Calu3 (cell line): ENCODE results near the gene ANKS3. TPM values are rescaled to one million over a fixed set of nuclear protein-coding genes. Genes with fewer than 3 reads are reported as not detected.

Experiments
- BruUV-seq: library from RNA; stranded (reverse); fragments of 400-500 nt; replicated peaks from 2 replicates; lab custom pipeline; 2021; lab: Mats Ljungman, UMichigan
- CTCF ChIA-PET: fragments of 300-600 bp; sonication (Branson Sonifier 250); formaldehyde crosslinking; loops from one replicate; lab custom pipeline; 2022; ENCODE audit warnings: antibody characterized with exemption; lab: Charles Lee
- DNase-seq: peaks from one replicate; pipeline ENCODE4 v3.0.0; 2022
- H3K27ac Mint-ChIP-seq: one replicate; pipeline ENCODE4 v1.8.0; 2022; ENCODE audit warnings: mixed read lengths; ENCODE audit not compliant: unreplicated experiment
- H3K27me3 Mint-ChIP-seq: one replicate; pipeline ENCODE4 v1.8.0; 2022; ENCODE audit warnings: mixed read lengths; ENCODE audit not compliant: unreplicated experiment
- H3K36me3 Mint-ChIP-seq: one replicate; pipeline ENCODE4 v1.8.0; 2022; ENCODE audit warnings: mild to moderate bottlenecking, moderate library complexity, mixed read lengths; ENCODE audit not compliant: insufficient read depth, unreplicated experiment
- H3K4me1 Mint-ChIP-seq: one replicate; pipeline ENCODE4 v1.8.0; 2022; ENCODE audit warnings: mild to moderate bottlenecking, low read depth, mixed read lengths; ENCODE audit not compliant: unreplicated experiment
- H3K4me3 Mint-ChIP-seq: one replicate; pipeline ENCODE4 v1.8.0; 2022; ENCODE audit warnings: mild to moderate bottlenecking, low read depth, moderate library complexity, mixed read lengths; ENCODE audit not compliant: unreplicated experiment
- H3K9me3 Mint-ChIP-seq: one replicate; pipeline ENCODE4 v1.8.0; 2022; ENCODE audit warnings: low read depth, mixed read lengths; ENCODE audit not compliant: unreplicated experiment
- CTCF ChIP-seq: fragments of 200-600 bp; IDR thresholded peaks from one replicate; pipeline ENCODE4 v1.8.0; 2022; ENCODE audit warnings: antibody characterized with exemption; ENCODE audit not compliant: unreplicated experiment
- intact Hi-C: fragments of 100-400 bp; cut with micrococcal nuclease; formaldehyde crosslinking; loops from one replicate; pipeline ENCODE4 v1.10.0; 2022; ENCODE audit not compliant: unreplicated experiment
- total RNA-seq: library from RNA; stranded (reverse); gene quantifications from 2 replicates; pipeline ENCODE4 v1.2.3, GENCODE V29; 2022

Gene ANKS3
- total RNA-seq, 1 experiment from 2014 or later = 46.9 TPM

GRCh38 chr16:4687416-4687815 is 46.7 kb downstream of the ANKS3 start:
- Mint-ChIP-seq H3K4me1 (peaks cover 8% of the 10 kb centered on the region), H3K4me3 (no peak overlapping the region), H3K27me3 (no peaks in the 10 kb centered on the region), H3K27ac (no peak overlapping the region), H3K36me3 (peaks cover 71% of the 10 kb centered on the region), H3K9me3 (no peaks in the 10 kb centered on the region)
- TF ChIP-seq CTCF = no peak
- intact Hi-C loops = no loop called here
- CTCF ChIA-PET = interaction anchor here (0.6 kb wide), 1 partner anchor 71 kb away, joined by 3 read pairs; no protein-coding TSS in a partner anchor
- no TSS peak for BruUV-seq
- DNase-seq = no peak

- Mint-ChIP-seq H3K4me1 (peaks cover 7% of the 10 kb centered on the region), H3K9me3 (no peaks in the 10 kb centered on the region), H3K36me3 (peaks cover 70% of the 10 kb centered on the region), H3K27me3 (no peaks in the 10 kb centered on the region), H3K27ac (no peak overlapping the region), H3K4me3 (no peak overlapping the region)
- no TSS peak for BruUV-seq
- no peak for DNase-seq
- CTCF ChIA-PET = no interaction called here
- intact Hi-C loops = no loop called here
- no peak for TF ChIP-seq CTCF
These were observed 47.4 kb downstream of the ANKS3 start for GRCh38 chr16:4686497-4687210.

GRCh38 chr16:4685776-4686496 is 48.1 kb downstream of the ANKS3 start:
- Mint-ChIP-seq H3K36me3 (peaks cover 70% of the 10 kb centered on the region), H3K4me1 (no peaks in the 10 kb centered on the region), H3K27ac (no peak overlapping the region), H3K4me3 (no peak overlapping the region), H3K9me3 (no peaks in the 10 kb centered on the region), H3K27me3 (no peaks in the 10 kb centered on the region)
- no peak for DNase-seq
- CTCF ChIA-PET = no interaction called here
- no TSS peak for BruUV-seq
- TF ChIP-seq CTCF = no peak
- intact Hi-C loops = no loop called here

- DNase-seq = no peak
- Mint-ChIP-seq H3K36me3 (peaks cover 73% of the 10 kb centered on the region), H3K4me1 (no peaks in the 10 kb centered on the region), H3K4me3 (no peak overlapping the region), H3K9me3 (no peaks in the 10 kb centered on the region), H3K27ac (no peak overlapping the region), H3K27me3 (no peaks in the 10 kb centered on the region)
- TF ChIP-seq CTCF = no peak
- intact Hi-C loops = no loop called here
- CTCF ChIA-PET = no interaction called here
- BruUV-seq = no TSS peak
These were observed 48.8 kb downstream of the ANKS3 start for GRCh38 chr16:4685292-4685691.
